ENCODE results near the gene WBP2.

DNA sequence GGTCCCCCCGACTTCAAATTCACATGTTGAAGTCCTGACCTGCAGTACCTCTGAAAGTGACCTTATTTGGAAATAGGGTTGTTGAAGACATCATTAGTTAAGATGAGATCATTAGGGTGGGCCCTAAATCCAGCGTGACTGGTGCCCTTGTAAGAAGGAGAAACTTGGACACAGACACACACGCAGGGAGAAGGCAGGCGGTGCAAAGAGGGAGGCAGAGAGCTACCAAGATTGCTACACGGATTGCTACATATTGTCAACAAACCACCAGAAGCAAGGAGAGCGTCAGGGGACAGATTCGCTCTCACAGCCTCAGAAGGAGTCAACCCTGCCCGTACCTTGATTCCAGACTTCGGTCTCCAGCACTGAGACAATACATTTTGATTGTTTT is 6.8 kb upstream of the WBP2 start:
- TF ChIP-seq POLR2AphosphoS5 (IDR thresholded peaks at IDR 0.05) = no peak
- TF ChIP-seq, protein P1, sequence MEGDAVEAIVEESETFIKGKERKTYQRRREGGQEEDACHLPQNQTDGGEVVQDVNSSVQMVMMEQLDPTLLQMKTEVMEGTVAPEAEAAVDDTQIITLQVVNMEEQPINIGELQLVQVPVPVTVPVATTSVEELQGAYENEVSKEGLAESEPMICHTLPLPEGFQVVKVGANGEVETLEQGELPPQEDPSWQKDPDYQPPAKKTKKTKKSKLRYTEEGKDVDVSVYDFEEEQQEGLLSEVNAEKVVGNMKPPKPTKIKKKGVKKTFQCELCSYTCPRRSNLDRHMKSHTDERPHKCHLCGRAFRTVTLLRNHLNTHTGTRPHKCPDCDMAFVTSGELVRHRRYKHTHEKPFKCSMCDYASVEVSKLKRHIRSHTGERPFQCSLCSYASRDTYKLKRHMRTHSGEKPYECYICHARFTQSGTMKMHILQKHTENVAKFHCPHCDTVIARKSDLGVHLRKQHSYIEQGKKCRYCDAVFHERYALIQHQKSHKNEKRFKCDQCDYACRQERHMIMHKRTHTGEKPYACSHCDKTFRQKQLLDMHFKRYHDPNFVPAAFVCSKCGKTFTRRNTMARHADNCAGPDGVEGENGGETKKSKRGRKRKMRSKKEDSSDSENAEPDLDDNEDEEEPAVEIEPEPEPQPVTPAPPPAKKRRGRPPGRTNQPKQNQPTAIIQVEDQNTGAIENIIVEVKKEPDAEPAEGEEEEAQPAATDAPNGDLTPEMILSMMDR (IDR thresholded peaks at IDR 0.05) = no peak

All from prostate gland (tissue), 2 donors.